ENCODE results near the gene PCDHGB1.

- no peak for TF ChIP-seq POLR2AphosphoS5 (IDR thresholded peaks at IDR 0.05; ENCODE audit: low read depth, low read length)
- no peak for TF ChIP-seq POLR2A (IDR thresholded peaks at IDR 0.05; ENCODE audit: low read depth, low read length)
Measured at GRCh38 chr5:141303756-141304155, 46.1 kb upstream of the PCDHGB1 start, which contains the start of gene SLC25A2.
